NCI-H82 (cell line): Measurements from ENCODE around the gene OR2T1.
"Not testable (repeated sequence)": the region's sequence is repeated elsewhere in the genome, so short reads cannot be mapped to it uniquely, and the experiment has no call there.

Experiments used
- DNase-seq: peaks from one replicate; lab custom pipeline; 2025; lab: John Stamatoyannopoulos, UW

The OR2T1 gene

GRCh38 chr1:248402748-248403147 is at the start of gene OR2T1:
Gene OR2T1, plus strand, starts transcription at chr1:248403048. Its CDS starts 3,100 bp downstream, at chr1:248406148.
- DNase-seq, result no peak

GRCh38 chr1:248359415-248359814 is 43.4 kb upstream of the OR2T1 start:
- no peak for DNase-seq

GRCh38 chr1:248361121-248361715 is 41.6 kb upstream of the OR2T1 start, which contains the start of gene OR2T4:
Gene OR2T4, plus strand, starts transcription at chr1:248361665. Its CDS starts 0 bp downstream, at chr1:248361665.
- DNase-seq, result no peak

GRCh38 chr1:248366609-248367008 is 36.2 kb upstream of the OR2T1 start:
- no peak for DNase-seq

GRCh38 chr1:248372394-248372793 is 30.5 kb upstream of the OR2T1 start:
- DNase-seq, result no peak

- no peak for DNase-seq
Measured at GRCh38 chr1:248373761-248374160, 29.1 kb upstream of the OR2T1 start.

GRCh38 chr1:248375446-248375845 is 27.4 kb upstream of the OR2T1 start, which contains the start of gene OR2T6:
Gene OR2T6, plus strand, starts transcription at chr1:248375746. Its CDS starts 11,863 bp downstream, at chr1:248387609.
- DNase-seq, result no peak

- DNase-seq, result no peak
Measured at GRCh38 chr1:248376916-248377315, 25.9 kb upstream of the OR2T1 start.

GRCh38 chr1:248380854-248381253 is 22.0 kb upstream of the OR2T1 start:
- DNase-seq, result no peak

- no peak for DNase-seq
Measured at GRCh38 chr1:248388426-248388825, 14.4 kb upstream of the OR2T1 start.

- no peak for DNase-seq
Measured at GRCh38 chr1:248393050-248393449, 9.8 kb upstream of the OR2T1 start.

GRCh38 chr1:248404024-248404423 is 1.2 kb downstream of the OR2T1 start:
- no peak for DNase-seq

GRCh38 chr1:248406721-248407692 is 4.2 kb downstream of the OR2T1 start:
- DNase-seq, result no peak

GRCh38 chr1:248416226-248416625 is 13.4 kb downstream of the OR2T1 start:
- DNase-seq, result no peak

- DNase-seq, result no peak
Measured at GRCh38 chr1:248417854-248418253, 15.0 kb downstream of the OR2T1 start.

- no peak for DNase-seq
Measured at GRCh38 chr1:248421384-248421783, 18.5 kb downstream of the OR2T1 start.

GRCh38 chr1:248427526-248428191 is 24.8 kb downstream of the OR2T1 start:
- DNase-seq, result not testable (repeated sequence)

- not testable (repeated sequence) for DNase-seq
Measured at GRCh38 chr1:248428192-248428533, 25.3 kb downstream of the OR2T1 start.

- not testable (repeated sequence) for DNase-seq
Measured at GRCh38 chr1:248431683-248432082, 28.8 kb downstream of the OR2T1 start.

- not testable (repeated sequence) for DNase-seq
Measured at GRCh38 chr1:248432201-248432600, 29.4 kb downstream of the OR2T1 start.

- DNase-seq, result not testable (repeated sequence)
Measured at GRCh38 chr1:248433811-248434415, 31.1 kb downstream of the OR2T1 start.

GRCh38 chr1:248434913-248435312 is 32.1 kb downstream of the OR2T1 start:
- DNase-seq, result not testable (repeated sequence)
